Activated CD4-positive, CD25-positive, alpha-beta regulatory T cell treated with anti-CD3 and anti-CD28 coated beads, Interleukin-2, amount 50 U/mL, for 16 hours (primary cell): ENCODE data around the gene BCKDHB.

Experiments used
- DNase-seq: peaks from one replicate; pipeline ENCODE4 v3.0.0-alpha.2; 2020; ENCODE audit warnings: low read depth, low spot score

Gene BCKDHB

GRCh38 chr6:80380566-80380965 lies 274.1 kb downstream of the BCKDHB start:
- DNase-seq: no peak

GRCh38 chr6:80382811-80383210 lies 276.3 kb downstream of the BCKDHB start:
- no peak for DNase-seq

GRCh38 chr6:80388507-80388906 lies 282.0 kb downstream of the BCKDHB start:
- DNase-seq: no peak
